GM12873 (cell line): ENCODE measurements around the gene AGAP2.

Experiments used
- TF ChIP-seq, protein P1 (sequence below): IDR thresholded peaks from 2 replicates; pipeline ENCODE4 v1.5.1; 2012; ENCODE audit warnings: low read depth, mild to moderate bottlenecking, moderate library complexity, low read length, control low read depth; ENCODE audit not compliant: insufficient read depth; ENCODE audit errors: missing control alignments

The AGAP2 gene

DNA sequence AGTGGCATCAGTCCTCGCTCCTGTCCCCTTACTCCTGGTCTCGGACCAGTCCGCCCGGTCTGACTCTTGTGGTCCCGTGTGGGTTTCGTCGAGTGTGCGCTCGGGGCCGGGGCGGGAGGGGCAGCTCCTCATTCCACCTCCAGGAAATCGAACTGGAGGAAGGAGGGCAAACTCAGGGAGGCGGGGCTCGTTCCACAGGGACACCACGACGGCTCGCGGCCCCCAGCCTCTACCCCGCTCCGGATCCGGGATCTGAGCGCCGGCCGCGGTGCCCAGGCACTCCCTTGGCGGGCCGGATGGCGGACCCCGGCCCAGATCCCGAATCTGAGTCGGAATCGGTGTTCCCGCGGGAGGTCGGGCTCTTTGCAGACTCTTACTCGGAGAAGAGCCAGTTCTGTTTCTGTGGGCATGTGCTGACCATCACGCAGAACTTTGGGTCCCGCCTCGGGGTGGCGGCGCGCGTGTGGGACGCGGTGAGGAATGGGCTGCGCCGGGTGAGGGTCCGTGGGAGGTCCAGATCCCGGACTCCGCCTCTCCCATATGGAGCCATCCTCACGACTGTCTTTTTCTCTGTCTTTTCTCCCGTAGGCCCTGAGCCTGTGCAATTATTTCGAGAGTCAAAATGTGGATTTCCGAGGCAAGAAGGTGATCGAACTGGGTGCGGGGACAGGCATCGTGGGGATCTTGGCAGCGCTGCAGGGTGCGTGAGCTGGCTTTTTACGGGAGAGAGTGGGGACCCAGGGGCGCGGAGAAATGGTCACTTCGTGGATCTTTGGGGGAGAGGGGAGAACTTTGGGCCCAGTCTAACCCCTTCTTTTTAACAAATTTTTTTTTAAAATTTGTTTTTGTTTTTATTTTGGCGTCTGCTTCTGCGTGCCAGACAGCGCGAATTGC, 34.1 kb upstream of the AGAP2 start, which contains the start of gene EEF1AKMT3:
TSS of gene EEF1AKMT3 (plus strand) at position 186 of the 894 bp plus-strand sequence. CDS start at position 297, 111 bp downstream.
- TF ChIP-seq, protein P1, sequence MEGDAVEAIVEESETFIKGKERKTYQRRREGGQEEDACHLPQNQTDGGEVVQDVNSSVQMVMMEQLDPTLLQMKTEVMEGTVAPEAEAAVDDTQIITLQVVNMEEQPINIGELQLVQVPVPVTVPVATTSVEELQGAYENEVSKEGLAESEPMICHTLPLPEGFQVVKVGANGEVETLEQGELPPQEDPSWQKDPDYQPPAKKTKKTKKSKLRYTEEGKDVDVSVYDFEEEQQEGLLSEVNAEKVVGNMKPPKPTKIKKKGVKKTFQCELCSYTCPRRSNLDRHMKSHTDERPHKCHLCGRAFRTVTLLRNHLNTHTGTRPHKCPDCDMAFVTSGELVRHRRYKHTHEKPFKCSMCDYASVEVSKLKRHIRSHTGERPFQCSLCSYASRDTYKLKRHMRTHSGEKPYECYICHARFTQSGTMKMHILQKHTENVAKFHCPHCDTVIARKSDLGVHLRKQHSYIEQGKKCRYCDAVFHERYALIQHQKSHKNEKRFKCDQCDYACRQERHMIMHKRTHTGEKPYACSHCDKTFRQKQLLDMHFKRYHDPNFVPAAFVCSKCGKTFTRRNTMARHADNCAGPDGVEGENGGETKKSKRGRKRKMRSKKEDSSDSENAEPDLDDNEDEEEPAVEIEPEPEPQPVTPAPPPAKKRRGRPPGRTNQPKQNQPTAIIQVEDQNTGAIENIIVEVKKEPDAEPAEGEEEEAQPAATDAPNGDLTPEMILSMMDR: no peak

DNA sequence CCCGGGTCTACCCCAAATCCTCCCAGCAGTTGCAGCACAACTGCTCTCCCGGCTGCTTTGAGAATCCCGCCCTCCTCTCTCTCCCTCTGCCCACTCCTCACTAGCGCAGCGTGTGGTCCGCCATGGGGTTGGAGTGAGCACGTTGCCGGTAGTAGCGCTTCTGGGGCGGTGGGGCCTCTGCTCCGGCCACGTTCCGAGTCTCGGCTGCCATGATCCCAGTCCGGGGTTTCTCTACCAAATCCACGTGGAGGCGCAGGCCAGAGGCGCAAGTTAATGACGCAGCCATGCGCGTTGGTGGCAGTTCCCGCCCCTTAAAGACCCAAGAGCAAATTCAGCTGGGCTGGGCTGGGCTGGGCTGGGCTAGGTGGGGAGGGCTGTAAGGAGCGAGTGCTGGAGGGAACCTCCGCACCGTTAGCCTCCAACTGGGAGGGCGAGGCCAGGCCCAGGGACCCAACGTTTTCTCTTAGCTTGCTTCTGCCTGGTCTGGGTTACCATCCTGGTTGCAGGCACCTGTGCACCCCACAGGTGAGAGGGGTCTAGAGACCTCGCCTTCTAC, 33.4 kb upstream of the AGAP2 start, which contains the start of gene METTL1:
TSS of gene METTL1 (minus strand) at position 233 of the 556 bp plus-strand sequence. CDS start at position 211, 22 bp downstream.
- TF ChIP-seq, protein P1: no peak

- TF ChIP-seq, protein P1: no peak
Observed at GRCh38 chr12:57771236-57771872, 32.8 kb upstream of the AGAP2 start.

DNA sequence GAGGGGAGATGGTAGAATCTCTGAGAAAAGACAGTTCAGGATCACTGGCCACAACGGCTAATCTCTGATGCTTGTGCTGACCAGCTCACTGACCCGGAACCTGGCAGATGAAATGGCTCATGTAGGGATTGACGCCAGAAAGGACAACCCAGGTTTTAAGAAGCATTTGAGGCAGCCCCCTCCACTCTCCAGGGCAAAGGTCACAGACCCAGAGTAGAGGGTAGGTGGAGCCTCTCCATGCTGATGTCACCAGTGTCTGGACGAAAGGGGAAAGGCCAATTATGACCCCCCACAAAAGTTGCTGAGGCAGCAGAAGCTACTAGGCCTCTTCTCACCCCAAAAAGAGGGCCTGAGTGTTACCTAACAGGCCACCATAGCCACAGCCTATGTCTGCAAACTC, 32.2 kb upstream of the AGAP2 start:
- TF ChIP-seq, protein P1: no peak

DNA sequence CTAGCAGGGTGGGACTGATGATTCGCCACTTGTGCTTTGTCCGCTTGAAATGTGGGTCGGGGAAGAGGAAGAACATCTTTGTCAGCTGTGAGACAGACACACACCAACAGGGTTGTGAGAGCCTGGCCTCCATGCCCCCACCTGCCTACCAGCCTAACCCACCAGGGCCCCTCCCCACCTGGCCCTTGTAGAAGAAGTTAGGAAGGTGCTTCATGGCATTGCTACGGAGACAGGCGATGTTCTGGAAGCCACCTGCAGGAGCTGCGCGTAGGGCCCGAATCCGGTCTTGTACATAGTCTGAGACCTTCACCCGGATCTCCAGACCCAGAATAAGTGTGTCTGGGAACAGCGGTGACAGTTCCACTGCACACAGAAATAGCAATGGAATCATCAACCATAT, 31.1 kb upstream of the AGAP2 start:
- TF ChIP-seq, protein P1: no peak

DNA sequence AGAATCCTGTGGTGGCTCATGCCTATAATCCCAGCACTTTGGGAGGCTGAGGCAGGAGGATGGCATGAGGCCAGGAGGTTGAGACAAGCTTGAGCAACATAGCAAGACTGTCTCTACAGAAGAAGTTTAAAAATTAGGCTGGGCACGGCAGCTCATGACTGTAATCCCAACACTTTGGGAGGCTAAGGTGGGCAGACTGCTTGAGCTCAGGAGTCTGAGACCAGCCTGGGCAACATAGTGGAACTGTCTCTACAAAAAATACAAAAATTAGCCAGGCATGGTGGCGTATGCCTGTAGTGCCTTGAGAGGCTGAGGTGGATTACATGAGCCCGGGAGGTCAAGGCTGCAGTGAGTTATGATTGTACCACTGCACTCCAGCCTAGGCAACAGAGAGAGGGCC, 29.3 kb upstream of the AGAP2 start:
- TF ChIP-seq, protein P1: no peak

GRCh38 chr12:57767305-57767698, 28.8 kb upstream of the AGAP2 start:
- TF ChIP-seq, protein P1: no peak
